B cell (primary cell): ENCODE results near the gene CDK19. TPM values are rescaled to one million over a fixed set of nuclear protein-coding genes. Genes with fewer than 3 reads are reported as not detected.
A peak's percentile ranks its signal among the peaks of the same experiment; 100 is the strongest.

ENCODE experiments used
- ATAC-seq: fragments of 200-7000 bp; cut with Tn5 transposase; one replicate; pipeline ENCODE4 v1.10.0; 2021; ENCODE audit warnings: low read depth, mild to moderate bottlenecking, moderate number of reproducible peaks, moderate library complexity
- CTCF ChIA-PET: fragments of 350-600 bp; sonication (Branson Sonifier 250); formaldehyde crosslinking; loops from one replicate; lab custom pipeline; 2021; ENCODE audit warnings: antibody characterized with exemption, inconsistent platforms; lab: Charles Lee
- POLR2A ChIA-PET: fragments of 350-600 bp; sonication (Branson Sonifier 250); formaldehyde crosslinking; loops from one replicate; lab custom pipeline; 2021; ENCODE audit warnings: antibody characterized with exemption; lab: Charles Lee
- DNase-seq: peaks from one replicate; pipeline ENCODE4 v3.0.0; 2013
- H2AFZ ChIP-seq: 2 replicates; pipeline ENCODE4 v1.6.1; 2012; ENCODE audit warnings: mild to moderate bottlenecking, low read depth, low read length; ENCODE audit not compliant: insufficient read depth, poor library complexity, severe bottlenecking
- H3K27ac ChIP-seq, 2 donors: 1 replicate in 1 of 2; 2 replicates in 1 of 2; pipeline ENCODE4 v1.5.1; 2012 to 2013; ENCODE audit warnings: low read length in 2 of 2, mild to moderate bottlenecking in 2 of 2, moderate library complexity in 1 of 2
- H3K27me3 ChIP-seq, 4 experiments: fragments of 200-600 bp in 1 of 4; sonication (generic) in 1 of 4; replicated peaks in 1 of 4; 1 replicate in 2 of 4; 2 replicates in 2 of 4; pipeline versions ENCODE4 v1.6.1 to v1.7.0; 2013 to 2016; ENCODE audit warnings: low read length in 3 of 4, mild to moderate bottlenecking in 2 of 4, mixed read lengths in 1 of 4, moderate library complexity in 1 of 4; ENCODE audit not compliant: insufficient read depth in 4 of 4, control insufficient read depth in 3 of 4; ENCODE audit errors: control extremely low read depth in 1 of 4
- H3K36me3 ChIP-seq, 2 experiments: replicated peaks in 1 of 2; 1 replicate in 1 of 2; 2 replicates in 1 of 2; pipeline versions ENCODE4 v1.6.1 to v1.7.1; 2013; ENCODE audit warnings: low read length in 1 of 2; ENCODE audit not compliant: insufficient read depth in 2 of 2, control insufficient read depth in 1 of 2; ENCODE audit errors: control extremely low read depth in 1 of 2, extremely low read depth in 1 of 2
- H3K4me1 ChIP-seq, 2 donors: fragments of 200-600 bp in 1 of 2; sonication (generic) in 1 of 2; 1 replicate in 1 of 2; 2 replicates in 1 of 2; pipeline versions ENCODE4 v1.5.1 to v1.6.1; 2013 to 2017; ENCODE audit warnings: low read length in 2 of 2; ENCODE audit not compliant: control insufficient read depth in 2 of 2, insufficient read depth in 2 of 2
- H3K4me2 ChIP-seq: replicated peaks from 2 replicates; pipeline ENCODE3; 2012; ENCODE audit warnings: mild to moderate bottlenecking, low read depth, low read length; ENCODE audit not compliant: poor library complexity, severe bottlenecking
- H3K4me3 ChIP-seq, 5 experiments: fragments of 200-600 bp in 1 of 5; sonication (generic) in 1 of 5; 1 replicate in 3 of 5; 2 replicates in 2 of 5; pipeline versions ENCODE4 v1.5.1 to v1.7.0; 2011 to 2016; ENCODE audit warnings: low read length in 4 of 5, mild to moderate bottlenecking in 4 of 5, low read depth in 2 of 5, control low read depth in 1 of 5, moderate library complexity in 1 of 5; ENCODE audit not compliant: insufficient read depth in 1 of 5; ENCODE audit errors: control extremely low read depth in 1 of 5, extremely low read depth in 1 of 5
- H3K79me2 ChIP-seq: fragments of 200-600 bp; sonication (generic); one replicate; pipeline ENCODE4 v1.6.0; 2016; ENCODE audit warnings: low read length; ENCODE audit not compliant: control insufficient read depth, insufficient read depth
- H3K9ac ChIP-seq: fragments of 200-600 bp; sonication (generic); 2 replicates; pipeline ENCODE4 v1.6.1; 2017; ENCODE audit warnings: mild to moderate bottlenecking, low read length, moderate library complexity
- H3K9me3 ChIP-seq, 3 donors: one replicate each; pipeline versions ENCODE4 v1.6.1 to v1.7.1; 2013; ENCODE audit warnings: low read length in 2 of 3; ENCODE audit not compliant: control insufficient read depth in 2 of 3, insufficient read depth in 1 of 3; ENCODE audit errors: control extremely low read depth in 1 of 3
- H4K20me1 ChIP-seq: 2 replicates; pipeline ENCODE4 v1.6.0; 2012; ENCODE audit warnings: mild to moderate bottlenecking, low read length; ENCODE audit not compliant: insufficient read depth, control insufficient read depth, poor library complexity, severe bottlenecking
- H3K27ac Mint-ChIP-seq: one replicate; pipeline ENCODE4 v1.8.0; 2021; ENCODE audit warnings: mixed read lengths
- H3K27me3 Mint-ChIP-seq: one replicate; pipeline ENCODE4 v1.8.0; 2021; ENCODE audit warnings: mixed read lengths
- H3K4me1 Mint-ChIP-seq: one replicate; pipeline ENCODE4 v1.8.0; 2021; ENCODE audit warnings: mixed read lengths
- H3K4me3 Mint-ChIP-seq: one replicate; pipeline ENCODE4 v1.8.0; 2021; ENCODE audit warnings: mixed read lengths
- H3K9me3 Mint-ChIP-seq: one replicate; pipeline ENCODE4 v1.8.0; 2022; ENCODE audit warnings: mixed read lengths; ENCODE audit not compliant: insufficient read depth
- EZH2 ChIP-seq: IDR thresholded peaks from 2 replicates; pipeline ENCODE4 v1.6.1; 2012; ENCODE audit warnings: borderline replicate concordance, low read depth, mild to moderate bottlenecking, moderate library complexity, low read length; ENCODE audit not compliant: insufficient read depth, poor library complexity, severe bottlenecking
- WGBS: methylation state at CpG from one replicate; pipeline ENCODE4 v1.1.5; 2013; ENCODE audit warnings: missing lambda C conversion rate; ENCODE audit not compliant: insufficient coverage; 5-methylcytosine and 5-hydroxymethylcytosine counted together
- intact Hi-C: fragments of 100-400 bp; cut with micrococcal nuclease; formaldehyde crosslinking; loops from one replicate; pipeline ENCODE4 v1.10.0; 2022
- polyA plus RNA-seq: library from polyadenylated mRNA; depleted of rRNA; stranded (reverse); fragments of >200 nt; gene quantifications from 2 replicates; pipeline ENCODE4 v1.2.3, GENCODE V29; 2012
- total RNA-seq, 2 donors: library from RNA; stranded (reverse); fragments of 120-200 nt in 1 of 2; gene quantifications; 1 replicate in 1 of 2; 2 replicates in 1 of 2; pipeline versions ENCODE4 v1.2.3 to v1.2.4, GENCODE V29; 2013 to 2022
- TF ChIP-seq, protein P1 (sequence below): fragments of 200-600 bp; IDR thresholded peaks from one replicate; pipeline ENCODE4 v1.8.0; 2022; ENCODE audit warnings: antibody characterized with exemption, mild to moderate bottlenecking

CDK19 gene
- total and polyA plus RNA-seq, 2 donors (not counting 1 experiment from before 2014, with no cell fraction given) = 8.7 to 44.8 TPM

DNA sequence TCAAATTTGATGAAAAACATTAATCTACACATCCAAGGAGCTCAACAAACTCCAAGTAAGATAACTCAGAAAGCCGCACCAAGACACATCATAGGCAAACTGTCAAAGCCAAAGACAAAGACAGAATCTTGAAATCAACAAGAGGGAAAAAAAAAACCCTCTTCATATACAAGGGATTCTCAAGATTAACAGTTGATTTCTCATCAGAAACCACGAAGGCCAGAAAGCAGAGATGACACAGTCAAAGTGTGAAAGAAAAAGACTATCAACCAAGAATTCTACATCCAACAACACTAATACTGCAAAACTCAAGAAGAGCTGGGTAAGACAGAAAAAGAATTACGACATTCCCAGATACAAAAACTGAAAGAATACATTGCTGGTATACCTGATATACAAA is 73.8 kb downstream of the CDK19 start:
- H3K4me2 ChIP-seq = no peak overlapping the region
- ATAC-seq = no peak
- no peak overlapping the region for H2AFZ ChIP-seq
- Mint-ChIP-seq H3K27me3 (no peaks in the 10 kb centered on the region), H3K4me1 (peaks cover 5% of the 10 kb centered on the region), H3K9me3 (peaks cover 15% of the 10 kb centered on the region), H3K27ac (no peak overlapping the region), H3K4me3 (no peak overlapping the region)
- H3K9ac ChIP-seq = no peak overlapping the region
- H3K27ac ChIP-seq = no peak overlapping the region
- no peak overlapping the region for H3K4me3 ChIP-seq
- CTCF ChIA-PET = interaction anchor here (0.7 kb wide), 2 partner anchors 35 to 142 kb away, joined by 3 read pairs; no protein-coding TSS in a partner anchor
- peaks cover 5% of the 10 kb centered on the region for H4K20me1 ChIP-seq
- DNase-seq = no peak
- POLR2A ChIA-PET = no interaction called here
- no peaks in the 10 kb centered on the region for H3K4me1 ChIP-seq
- WGBS = no CpG with 5 or more reads among the region's 3 CpGs
- H3K36me3 ChIP-seq = peaks cover 7 to 18% of the 10 kb centered on the region in 2 experiments
- peaks cover 6% of the 10 kb centered on the region for H3K79me2 ChIP-seq
- TF ChIP-seq EZH2 = no peak
- TF ChIP-seq, protein P1, sequence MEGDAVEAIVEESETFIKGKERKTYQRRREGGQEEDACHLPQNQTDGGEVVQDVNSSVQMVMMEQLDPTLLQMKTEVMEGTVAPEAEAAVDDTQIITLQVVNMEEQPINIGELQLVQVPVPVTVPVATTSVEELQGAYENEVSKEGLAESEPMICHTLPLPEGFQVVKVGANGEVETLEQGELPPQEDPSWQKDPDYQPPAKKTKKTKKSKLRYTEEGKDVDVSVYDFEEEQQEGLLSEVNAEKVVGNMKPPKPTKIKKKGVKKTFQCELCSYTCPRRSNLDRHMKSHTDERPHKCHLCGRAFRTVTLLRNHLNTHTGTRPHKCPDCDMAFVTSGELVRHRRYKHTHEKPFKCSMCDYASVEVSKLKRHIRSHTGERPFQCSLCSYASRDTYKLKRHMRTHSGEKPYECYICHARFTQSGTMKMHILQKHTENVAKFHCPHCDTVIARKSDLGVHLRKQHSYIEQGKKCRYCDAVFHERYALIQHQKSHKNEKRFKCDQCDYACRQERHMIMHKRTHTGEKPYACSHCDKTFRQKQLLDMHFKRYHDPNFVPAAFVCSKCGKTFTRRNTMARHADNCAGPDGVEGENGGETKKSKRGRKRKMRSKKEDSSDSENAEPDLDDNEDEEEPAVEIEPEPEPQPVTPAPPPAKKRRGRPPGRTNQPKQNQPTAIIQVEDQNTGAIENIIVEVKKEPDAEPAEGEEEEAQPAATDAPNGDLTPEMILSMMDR = no peak
- peaks cover 6 to 33% (median 28%) of the 10 kb centered on the region in 3 donors for H3K9me3 ChIP-seq
- H3K27me3 ChIP-seq = no peaks in the 10 kb centered on the region
- intact Hi-C loops = no loop called here

GRCh38 chr6:110738899-110739365 is 76.3 kb downstream of the CDK19 start:
- peaks cover 7 to 14% of the 10 kb centered on the region in 2 experiments for H3K36me3 ChIP-seq
- Mint-ChIP-seq H3K27me3 (no peaks in the 10 kb centered on the region), H3K4me3 (no peak overlapping the region), H3K4me1 (peaks cover 5% of the 10 kb centered on the region), H3K27ac (no peak overlapping the region), H3K9me3 (peaks cover 15% of the 10 kb centered on the region)
- CTCF ChIA-PET = no interaction called here
- peaks cover 6% of the 10 kb centered on the region for H3K79me2 ChIP-seq
- TF ChIP-seq EZH2 = no peak
- TF ChIP-seq, protein P1 = no peak
- H3K4me1 ChIP-seq = no peaks in the 10 kb centered on the region
- POLR2A ChIA-PET = no interaction called here
- no peaks in the 10 kb centered on the region for H3K27me3 ChIP-seq
- H2AFZ ChIP-seq = no peak overlapping the region
- peaks cover 5% of the 10 kb centered on the region for H4K20me1 ChIP-seq
- 60% methylated on average over 1 of the region's 4 CpGs for WGBS
- DNase-seq = peak; percentile 9
- H3K27ac ChIP-seq = no peak overlapping the region
- no peak overlapping the region for H3K4me2 ChIP-seq
- no peak for ATAC-seq
- intact Hi-C loops = no loop called here
- H3K9ac ChIP-seq = no peak overlapping the region
- no peak overlapping the region for H3K4me3 ChIP-seq
- H3K9me3 ChIP-seq = peaks cover 6 to 33% (median 23%) of the 10 kb centered on the region in 3 donors
